HG03342 (cell line): ENCODE data around the gene ICAM4.
"Not testable (repeated sequence)": the region's sequence is repeated elsewhere in the genome, so short reads cannot be mapped to it uniquely, and the experiment has no call there.

Experiments used
- ATAC-seq: cut with Tn5 transposase; IDR thresholded peaks from one replicate; pipeline ENCODE4 v1.9.1; 2021; ENCODE audit warnings: mild to moderate bottlenecking, moderate library complexity; ENCODE audit not compliant: unreplicated experiment

Gene ICAM4

DNA sequence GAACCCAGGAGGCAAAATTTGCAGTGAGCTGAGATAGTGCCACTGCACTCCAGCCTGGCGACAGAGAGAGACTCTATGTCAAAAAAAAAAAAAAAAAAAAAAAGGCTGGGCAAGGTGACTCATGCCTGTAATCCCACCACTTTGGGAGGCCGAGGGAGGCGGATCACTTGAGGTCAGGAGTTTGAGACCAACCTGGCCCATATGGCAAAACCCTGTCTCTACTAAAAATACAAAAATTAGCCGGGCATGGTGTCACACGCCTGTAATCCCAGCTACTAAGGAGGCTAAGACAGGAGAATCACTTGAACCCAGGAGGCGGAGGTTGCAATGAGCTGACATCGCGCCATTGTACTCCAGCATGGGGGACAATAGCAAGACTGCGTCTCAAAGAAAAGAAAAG is 50.0 kb downstream of the ICAM4 start:
- ATAC-seq, result not testable (repeated sequence)
